ENCODE data around the gene FBL.
A peak's percentile ranks its signal among the peaks of the same experiment; 100 is the strongest.

Gene FBL

GRCh38 chr19:39846678-39847486 is 703 bp upstream of the FBL start:
- TF ChIP-seq EZH2phosphoT487 (conservative IDR thresholded peaks at IDR 0.05; ENCODE audit: low read length) (no peak), CTCF (IDR thresholded peaks at IDR 0.05; ENCODE audit: insufficient read depth, low read length, poor library complexity, severe bottlenecking) (no peak)
- peak overlapping the region; percentile 87 for H3K9ac ChIP-seq (ENCODE audit: low read length)
- H3K36me3 ChIP-seq (ENCODE audit: low read length) = no peaks in the 10 kb centered on the region
- H3K9me3 ChIP-seq (ENCODE audit: insufficient read depth, low read length) = no peaks in the 10 kb centered on the region
- no peaks in the 10 kb centered on the region for H3K27me3 ChIP-seq (ENCODE audit: low read length)
- H3K79me2 ChIP-seq (ENCODE audit: insufficient read depth, low read length) = peaks cover 43% of the 10 kb centered on the region
- peak overlapping the region; percentile 46 for H3K4me3 ChIP-seq (ENCODE audit: insufficient read depth, low read length, poor library complexity, severe bottlenecking)
- H3F3A ChIP-seq (ENCODE audit: insufficient read depth) = peaks cover 8% of the 10 kb centered on the region; the same call in 1 of the 2 replicates
- peak overlapping the region; percentile 33 for H2AFZ ChIP-seq (ENCODE audit: low read depth, low read length, severe bottlenecking)
- peak overlapping the region; percentile 64 for H3K4me2 ChIP-seq (ENCODE audit: low read depth, low read length, poor library complexity, severe bottlenecking)
- no peaks in the 10 kb centered on the region for H3K9me2 ChIP-seq (replicated peaks; ENCODE audit: insufficient read depth, low read length)
- H3K27ac ChIP-seq (ENCODE audit: low read depth, low read length) = no peak overlapping the region; the same call in 1 of the 2 replicates
- H4K20me1 ChIP-seq (ENCODE audit: low read depth, low read length) = peaks cover 8% of the 10 kb centered on the region; the same call in 1 of the 2 replicates

GRCh38 chr19:39845584-39845932 is 621 bp downstream of the FBL start:
- no peaks in the 10 kb centered on the region for H3K9me2 ChIP-seq (replicated peaks; ENCODE audit: insufficient read depth, low read length)
- TF ChIP-seq CTCF (IDR thresholded peaks at IDR 0.05; ENCODE audit: insufficient read depth, low read length, poor library complexity, severe bottlenecking) = no peak
- TF ChIP-seq EZH2phosphoT487 (conservative IDR thresholded peaks at IDR 0.05; ENCODE audit: low read length) = no peak
- H3K4me3 ChIP-seq (ENCODE audit: insufficient read depth, low read length, poor library complexity, severe bottlenecking) = peak overlapping the region; percentile 88
- peaks cover 8% of the 10 kb centered on the region; the same call in 1 of the 2 replicates for H3F3A ChIP-seq (ENCODE audit: insufficient read depth)
- no peak overlapping the region for H2AFZ ChIP-seq (ENCODE audit: low read depth, low read length, severe bottlenecking)
- peak overlapping the region; percentile 45 for H3K27ac ChIP-seq (ENCODE audit: low read depth, low read length)
- H3K9ac ChIP-seq (ENCODE audit: low read length) = peak overlapping the region; percentile 87
- H3K9me3 ChIP-seq (ENCODE audit: insufficient read depth, low read length) = no peaks in the 10 kb centered on the region
- H4K20me1 ChIP-seq (ENCODE audit: low read depth, low read length) = peaks cover 18% of the 10 kb centered on the region; the same call in 1 of the 2 replicates
- H3K36me3 ChIP-seq (ENCODE audit: low read length) = no peaks in the 10 kb centered on the region
- H3K79me2 ChIP-seq (ENCODE audit: insufficient read depth, low read length) = peaks cover 56% of the 10 kb centered on the region
- H3K4me2 ChIP-seq (ENCODE audit: low read depth, low read length, poor library complexity, severe bottlenecking) = peak overlapping the region; percentile 87
- no peaks in the 10 kb centered on the region for H3K27me3 ChIP-seq (ENCODE audit: low read length)

- peak overlapping the region; percentile 87 for H3K9ac ChIP-seq (ENCODE audit: low read length)
- peak overlapping the region; percentile 88 for H3K4me3 ChIP-seq (ENCODE audit: insufficient read depth, low read length, poor library complexity, severe bottlenecking)
- peaks cover 19% of the 10 kb centered on the region; the same call in 1 of the 2 replicates for H4K20me1 ChIP-seq (ENCODE audit: low read depth, low read length)
- no peaks in the 10 kb centered on the region for H3K27me3 ChIP-seq (ENCODE audit: low read length)
- H2AFZ ChIP-seq (ENCODE audit: low read depth, low read length, severe bottlenecking) = no peak overlapping the region
- peak overlapping the region; percentile 45 for H3K27ac ChIP-seq (ENCODE audit: low read depth, low read length)
- no peaks in the 10 kb centered on the region for H3K36me3 ChIP-seq (ENCODE audit: low read length)
- H3K9me2 ChIP-seq (replicated peaks; ENCODE audit: insufficient read depth, low read length) = no peaks in the 10 kb centered on the region
- H3K9me3 ChIP-seq (ENCODE audit: insufficient read depth, low read length) = no peaks in the 10 kb centered on the region
- H3K79me2 ChIP-seq (ENCODE audit: insufficient read depth, low read length) = peaks cover 60% of the 10 kb centered on the region
- peak overlapping the region; percentile 87 for H3K4me2 ChIP-seq (ENCODE audit: low read depth, low read length, poor library complexity, severe bottlenecking)
- peaks cover 8% of the 10 kb centered on the region; the same call in 1 of the 2 replicates for H3F3A ChIP-seq (ENCODE audit: insufficient read depth)
- TF ChIP-seq EZH2phosphoT487 (conservative IDR thresholded peaks at IDR 0.05; ENCODE audit: low read length) (no peak), CTCF (IDR thresholded peaks at IDR 0.05; ENCODE audit: insufficient read depth, low read length, poor library complexity, severe bottlenecking) (no peak)
Observed at GRCh38 chr19:39845172-39845571, 1.0 kb downstream of the FBL start.

All from SU-DHL-6 (cell line).